ENCODE results near the gene CDKN2B.

The CDKN2B gene

DNA sequence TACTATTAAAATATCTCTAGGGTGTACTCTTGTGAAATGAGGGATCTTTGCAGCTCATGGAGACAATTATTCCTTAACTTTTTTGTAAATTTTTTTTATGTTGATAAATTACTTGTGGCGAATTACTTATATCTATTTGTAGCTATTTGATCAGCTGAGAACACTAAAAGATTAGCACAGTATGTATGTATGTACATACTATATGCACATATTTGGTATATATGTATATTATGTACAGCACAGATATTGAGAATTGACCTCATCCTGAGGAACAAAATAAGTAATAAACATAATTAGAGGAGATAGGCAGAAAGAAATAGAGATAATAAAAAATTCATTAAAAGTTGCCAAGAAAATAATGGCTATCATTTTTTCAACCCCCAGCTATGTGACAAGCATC, 26.7 kb downstream of the CDKN2B start:
- Histone ChIP-seq H3K9me3 (no peaks in the 10 kb centered on the region), H3K27ac (no peak overlapping the region), H3K4me1 (ENCODE audit: control insufficient read depth in 1 of 2, insufficient read depth in 1 of 2, low read depth in 1 of 2, low read length in 1 of 2) (peaks cover 6 to 11% of the 10 kb centered on the region in 2 experiments), H3K4me3 (ENCODE audit: low read depth in 1 of 2, low read length in 1 of 2) (no peak overlapping the region), H3K36me3 (no peaks in the 10 kb centered on the region), H3K27me3 (peaks cover 89% of the 10 kb centered on the region)
- TF ChIP-seq, protein P1, sequence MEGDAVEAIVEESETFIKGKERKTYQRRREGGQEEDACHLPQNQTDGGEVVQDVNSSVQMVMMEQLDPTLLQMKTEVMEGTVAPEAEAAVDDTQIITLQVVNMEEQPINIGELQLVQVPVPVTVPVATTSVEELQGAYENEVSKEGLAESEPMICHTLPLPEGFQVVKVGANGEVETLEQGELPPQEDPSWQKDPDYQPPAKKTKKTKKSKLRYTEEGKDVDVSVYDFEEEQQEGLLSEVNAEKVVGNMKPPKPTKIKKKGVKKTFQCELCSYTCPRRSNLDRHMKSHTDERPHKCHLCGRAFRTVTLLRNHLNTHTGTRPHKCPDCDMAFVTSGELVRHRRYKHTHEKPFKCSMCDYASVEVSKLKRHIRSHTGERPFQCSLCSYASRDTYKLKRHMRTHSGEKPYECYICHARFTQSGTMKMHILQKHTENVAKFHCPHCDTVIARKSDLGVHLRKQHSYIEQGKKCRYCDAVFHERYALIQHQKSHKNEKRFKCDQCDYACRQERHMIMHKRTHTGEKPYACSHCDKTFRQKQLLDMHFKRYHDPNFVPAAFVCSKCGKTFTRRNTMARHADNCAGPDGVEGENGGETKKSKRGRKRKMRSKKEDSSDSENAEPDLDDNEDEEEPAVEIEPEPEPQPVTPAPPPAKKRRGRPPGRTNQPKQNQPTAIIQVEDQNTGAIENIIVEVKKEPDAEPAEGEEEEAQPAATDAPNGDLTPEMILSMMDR (IDR thresholded peaks at IDR 0.05), result no peak

DNA sequence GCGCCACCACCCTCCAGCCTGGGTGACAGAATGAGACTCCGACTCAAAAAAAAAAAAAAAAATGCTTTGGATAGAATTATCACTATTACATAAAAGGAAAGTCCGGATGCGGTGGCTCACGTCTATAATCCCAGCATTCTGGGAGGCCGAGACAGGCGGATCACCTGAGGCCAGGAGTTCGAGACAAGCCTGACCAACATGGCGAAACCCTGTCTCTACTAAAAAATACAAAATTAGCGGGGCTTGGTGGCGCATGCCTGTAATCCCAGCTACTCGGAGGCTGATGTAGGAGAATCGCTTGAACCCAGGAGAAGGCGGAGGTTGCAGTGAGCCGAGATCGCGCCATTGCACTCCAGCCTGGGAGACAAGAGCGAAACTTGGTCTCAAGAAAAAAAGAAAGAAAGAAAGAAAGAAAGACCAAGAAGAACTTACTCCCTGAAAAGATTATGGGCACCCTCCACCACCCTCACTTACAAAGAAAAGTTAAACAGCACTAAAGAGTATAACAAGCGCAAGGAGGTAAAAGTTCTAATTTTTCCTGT, 32.7 kb downstream of the CDKN2B start:
- peaks cover 97% of the 10 kb centered on the region for H3K27me3 ChIP-seq

DNA sequence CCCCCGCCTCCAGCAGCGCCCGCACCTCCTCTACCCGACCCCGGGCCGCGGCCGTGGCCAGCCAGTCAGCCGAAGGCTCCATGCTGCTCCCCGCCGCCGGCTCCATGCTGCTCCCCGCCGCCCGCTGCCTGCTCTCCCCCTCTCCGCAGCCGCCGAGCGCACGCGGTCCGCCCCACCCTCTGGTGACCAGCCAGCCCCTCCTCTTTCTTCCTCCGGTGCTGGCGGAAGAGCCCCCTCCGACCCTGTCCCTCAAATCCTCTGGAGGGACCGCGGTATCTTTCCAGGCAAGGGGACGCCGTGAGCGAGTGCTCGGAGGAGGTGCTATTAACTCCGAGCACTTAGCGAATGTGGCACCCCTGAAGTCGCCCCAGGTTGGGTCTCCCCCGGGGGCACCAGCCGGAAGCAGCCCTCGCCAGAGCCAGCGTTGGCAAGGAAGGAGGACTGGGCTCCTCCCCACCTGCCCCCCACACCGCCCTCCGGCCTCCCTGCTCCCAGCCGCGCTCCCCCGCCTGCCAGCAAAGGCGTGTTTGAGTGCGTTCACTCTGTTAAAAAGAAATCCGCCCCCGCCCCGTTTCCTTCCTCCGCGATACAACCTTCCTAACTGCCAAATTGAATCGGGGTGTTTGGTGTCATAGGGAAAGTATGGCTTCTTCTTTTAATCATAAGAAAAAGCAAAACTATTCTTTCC, 34.2 kb downstream of the CDKN2B start:
- Histone ChIP-seq H3K4me3 (ENCODE audit: low read depth in 1 of 2, low read length in 1 of 2) (peak overlapping the region in 1 of 2 experiments; percentile 26), H3K9me3 (no peaks in the 10 kb centered on the region), H3K27me3 (peaks cover 100% of the 10 kb centered on the region), H3K36me3 (no peaks in the 10 kb centered on the region), H3K27ac (no peak overlapping the region), H3K4me1 (ENCODE audit: control insufficient read depth in 1 of 2, insufficient read depth in 1 of 2, low read depth in 1 of 2, low read length in 1 of 2) (peaks cover 6 to 14% of the 10 kb centered on the region in 2 experiments)
- TF ChIP-seq, protein P1 (IDR thresholded peaks at IDR 0.05), result no peak

More for the DNA sequence above, 32.7 kb downstream of the CDKN2B start:
- Histone ChIP-seq H3K4me3 (ENCODE audit: low read depth in 1 of 2, low read length in 1 of 2) (no peak overlapping the region), H3K9me3 (no peaks in the 10 kb centered on the region), H3K36me3 (no peaks in the 10 kb centered on the region), H3K27ac (no peak overlapping the region), H3K4me1 (ENCODE audit: control insufficient read depth in 1 of 2, insufficient read depth in 1 of 2, low read depth in 1 of 2, low read length in 1 of 2) (peaks cover 6 to 14% of the 10 kb centered on the region in 2 experiments)
- TF ChIP-seq, protein P1 (IDR thresholded peaks at IDR 0.05), result no peak

DNA sequence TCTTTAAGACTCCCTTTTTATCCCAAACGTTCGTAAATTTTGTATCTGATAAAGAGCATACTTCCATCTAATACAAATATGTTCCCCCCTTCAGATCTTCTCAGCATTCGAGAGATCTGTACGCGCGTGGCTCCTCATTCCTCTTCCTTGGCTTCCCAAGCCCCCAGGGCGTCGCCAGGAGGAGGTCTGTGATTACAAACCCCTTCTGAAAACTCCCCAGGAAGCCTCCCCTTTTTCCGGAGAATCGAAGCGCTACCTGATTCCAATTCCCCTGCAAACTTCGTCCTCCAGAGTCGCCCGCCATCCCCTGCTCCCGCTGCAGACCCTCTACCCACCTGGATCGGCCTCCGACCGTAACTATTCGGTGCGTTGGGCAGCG, 34.8 kb downstream of the CDKN2B start:
- Histone ChIP-seq H3K4me1 (ENCODE audit: control insufficient read depth in 1 of 2, insufficient read depth in 1 of 2, low read depth in 1 of 2, low read length in 1 of 2) (peaks cover 6 to 14% of the 10 kb centered on the region in 2 experiments), H3K4me3 (ENCODE audit: low read depth in 1 of 2, low read length in 1 of 2) (peak overlapping the region in 1 of 2 experiments; percentile 26), H3K36me3 (no peaks in the 10 kb centered on the region), H3K27me3 (peaks cover 100% of the 10 kb centered on the region), H3K9me3 (no peaks in the 10 kb centered on the region), H3K27ac (no peak overlapping the region)
- TF ChIP-seq, protein P1 (IDR thresholded peaks at IDR 0.05), result no peak

DNA sequence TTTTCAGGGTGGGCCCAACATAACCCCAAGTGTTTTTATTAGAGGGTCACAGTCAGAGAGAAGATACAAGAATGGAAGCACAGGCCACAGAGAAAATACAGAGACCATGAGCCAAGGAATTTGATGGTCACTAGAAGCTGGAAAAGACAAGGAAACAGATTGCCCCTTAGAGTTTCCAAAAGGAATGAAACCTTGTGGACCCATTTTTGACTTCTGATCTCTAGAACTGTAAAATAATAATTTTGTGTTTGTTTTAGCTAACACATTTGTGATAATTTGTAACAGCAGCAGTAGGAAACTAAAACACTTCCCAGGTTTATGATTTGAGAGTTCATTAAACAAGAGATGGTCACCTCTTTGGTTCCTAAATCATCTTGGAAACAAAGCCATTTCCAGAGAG, 36.7 kb downstream of the CDKN2B start:
- H3K27me3 ChIP-seq, result peaks cover 100% of the 10 kb centered on the region
- no peaks in the 10 kb centered on the region for H3K36me3 ChIP-seq
- no peak overlapping the region for H3K4me3 ChIP-seq (ENCODE audit: low read depth in 1 of 2, low read length in 1 of 2)
- no peak overlapping the region for H3K27ac ChIP-seq
- TF ChIP-seq, protein P1 (IDR thresholded peaks at IDR 0.05), result no peak
- H3K4me1 ChIP-seq (ENCODE audit: control insufficient read depth in 1 of 2, insufficient read depth in 1 of 2, low read depth in 1 of 2, low read length in 1 of 2), result peaks cover 6 to 14% of the 10 kb centered on the region in 2 experiments
- no peaks in the 10 kb centered on the region for H3K9me3 ChIP-seq

Data from neutrophil (primary cell).